Measurements from ENCODE around the gene TEDC1.
A peak's percentile ranks its signal among the peaks of the same experiment; 100 is the strongest.

Gene TEDC1

GRCh38 chr14:105492971-105493871 is 2.2 kb downstream of the TEDC1 start:
- no peaks in the 10 kb centered on the region for H3K27me3 Mint-ChIP-seq
- peaks cover 12% of the 10 kb centered on the region for H3K4me1 Mint-ChIP-seq (ENCODE audit: low read depth)
- H3K9me3 Mint-ChIP-seq (ENCODE audit: low read depth), result no peaks in the 10 kb centered on the region
- no peak overlapping the region for H3K27ac Mint-ChIP-seq
- no peaks in the 10 kb centered on the region for H3K36me3 Mint-ChIP-seq
- peak overlapping the region; percentile 27 for H3K4me3 Mint-ChIP-seq

DNA sequence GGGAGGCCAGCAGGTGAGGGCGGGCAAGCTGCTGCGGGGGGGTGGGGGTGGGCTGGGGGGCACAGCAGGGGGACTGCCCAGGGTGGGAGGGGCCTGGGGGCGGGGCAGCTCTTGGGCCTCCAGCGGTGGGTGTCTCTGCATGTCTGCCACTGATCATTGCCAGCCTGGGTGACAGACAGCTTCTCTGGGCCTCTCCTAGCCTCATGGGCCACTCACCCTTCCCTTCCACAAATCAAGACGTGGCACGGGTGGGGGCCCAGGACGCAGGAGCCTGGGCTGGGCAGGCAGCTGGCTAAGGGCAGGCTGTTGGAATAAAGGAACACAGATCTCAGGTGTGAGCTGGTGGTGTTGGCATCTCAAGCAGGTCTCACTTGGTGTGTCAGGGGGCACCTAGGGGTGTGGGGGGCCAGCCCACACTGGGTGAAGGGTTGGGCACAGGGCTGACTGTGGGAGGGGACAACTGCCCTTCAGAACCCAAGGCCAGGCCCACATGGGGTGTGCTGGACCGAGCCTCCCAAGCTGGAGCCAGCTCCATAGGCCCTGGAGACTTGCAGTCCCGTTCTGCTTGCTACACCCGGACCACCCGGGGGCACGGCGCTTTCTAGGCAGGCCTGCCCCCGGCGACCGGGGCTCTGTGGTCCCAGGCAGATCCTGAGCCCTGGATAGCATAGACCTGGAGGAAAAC is 3.0 kb downstream of the TEDC1 start:
- Mint-ChIP-seq H3K36me3 (no peaks in the 10 kb centered on the region), H3K4me3 (no peak overlapping the region), H3K27ac (no peak overlapping the region), H3K9me3 (ENCODE audit: low read depth) (no peaks in the 10 kb centered on the region), H3K27me3 (no peaks in the 10 kb centered on the region), H3K4me1 (ENCODE audit: low read depth) (peaks cover 10% of the 10 kb centered on the region)

- no peak overlapping the region for H3K4me3 Mint-ChIP-seq
- H3K27ac Mint-ChIP-seq, result no peak overlapping the region
Observed at GRCh38 chr14:105494606-105494929, 3.5 kb downstream of the TEDC1 start.

GRCh38 chr14:105495101-105495989 is 4.3 kb downstream of the TEDC1 start:
- no peaks in the 10 kb centered on the region for H3K9me3 Mint-ChIP-seq (ENCODE audit: low read depth)
- no peak overlapping the region for H3K27ac Mint-ChIP-seq
- no peaks in the 10 kb centered on the region for H3K27me3 Mint-ChIP-seq
- H3K4me1 Mint-ChIP-seq (ENCODE audit: low read depth), result peaks cover 3% of the 10 kb centered on the region
- no peaks in the 10 kb centered on the region for H3K36me3 Mint-ChIP-seq
- H3K4me3 Mint-ChIP-seq, result no peak overlapping the region

More at GRCh38 chr14:105494606-105494929, 3.5 kb downstream of the TEDC1 start:
- Mint-ChIP-seq H3K9me3 (ENCODE audit: low read depth) (no peaks in the 10 kb centered on the region), H3K36me3 (no peaks in the 10 kb centered on the region), H3K4me1 (ENCODE audit: low read depth) (peaks cover 4% of the 10 kb centered on the region), H3K27me3 (no peaks in the 10 kb centered on the region)

GRCh38 chr14:105495990-105496830 is 5.2 kb downstream of the TEDC1 start:
- H3K9me3 Mint-ChIP-seq (ENCODE audit: low read depth), result no peaks in the 10 kb centered on the region
- H3K4me1 Mint-ChIP-seq (ENCODE audit: low read depth), result peaks cover 3% of the 10 kb centered on the region
- H3K36me3 Mint-ChIP-seq, result no peaks in the 10 kb centered on the region
- H3K4me3 Mint-ChIP-seq, result no peak overlapping the region
- no peak overlapping the region for H3K27ac Mint-ChIP-seq
- no peaks in the 10 kb centered on the region for H3K27me3 Mint-ChIP-seq

- Mint-ChIP-seq H3K9me3 (ENCODE audit: low read depth) (no peaks in the 10 kb centered on the region), H3K27me3 (no peaks in the 10 kb centered on the region), H3K4me1 (ENCODE audit: low read depth) (no peaks in the 10 kb centered on the region), H3K36me3 (no peaks in the 10 kb centered on the region), H3K4me3 (no peak overlapping the region), H3K27ac (no peak overlapping the region)
Observed at GRCh38 chr14:105496831-105497591, 6.0 kb downstream of the TEDC1 start.

- Mint-ChIP-seq H3K27me3 (no peaks in the 10 kb centered on the region), H3K27ac (no peak overlapping the region), H3K36me3 (no peaks in the 10 kb centered on the region), H3K4me3 (no peak overlapping the region), H3K4me1 (ENCODE audit: low read depth) (no peaks in the 10 kb centered on the region), H3K9me3 (ENCODE audit: low read depth) (no peaks in the 10 kb centered on the region)
Observed at GRCh38 chr14:105497671-105498429, 6.8 kb downstream of the TEDC1 start.

GRCh38 chr14:105498430-105499255 is 7.6 kb downstream of the TEDC1 start:
- Mint-ChIP-seq H3K9me3 (ENCODE audit: low read depth) (no peaks in the 10 kb centered on the region), H3K4me3 (no peak overlapping the region), H3K27me3 (no peaks in the 10 kb centered on the region), H3K36me3 (no peaks in the 10 kb centered on the region), H3K27ac (no peak overlapping the region), H3K4me1 (ENCODE audit: low read depth) (no peaks in the 10 kb centered on the region)

GRCh38 chr14:105499256-105500035 is 8.4 kb downstream of the TEDC1 start:
- H3K4me1 Mint-ChIP-seq (ENCODE audit: low read depth), result no peaks in the 10 kb centered on the region
- H3K27ac Mint-ChIP-seq, result no peak overlapping the region
- H3K4me3 Mint-ChIP-seq, result no peak overlapping the region
- H3K36me3 Mint-ChIP-seq, result no peaks in the 10 kb centered on the region
- H3K9me3 Mint-ChIP-seq (ENCODE audit: low read depth), result no peaks in the 10 kb centered on the region
- no peaks in the 10 kb centered on the region for H3K27me3 Mint-ChIP-seq

GRCh38 chr14:105500036-105500725 is 9.1 kb downstream of the TEDC1 start:
- Mint-ChIP-seq H3K27me3 (no peaks in the 10 kb centered on the region), H3K9me3 (ENCODE audit: low read depth) (no peaks in the 10 kb centered on the region), H3K4me3 (no peak overlapping the region), H3K4me1 (ENCODE audit: low read depth) (no peaks in the 10 kb centered on the region), H3K27ac (no peak overlapping the region), H3K36me3 (no peaks in the 10 kb centered on the region)

DNA sequence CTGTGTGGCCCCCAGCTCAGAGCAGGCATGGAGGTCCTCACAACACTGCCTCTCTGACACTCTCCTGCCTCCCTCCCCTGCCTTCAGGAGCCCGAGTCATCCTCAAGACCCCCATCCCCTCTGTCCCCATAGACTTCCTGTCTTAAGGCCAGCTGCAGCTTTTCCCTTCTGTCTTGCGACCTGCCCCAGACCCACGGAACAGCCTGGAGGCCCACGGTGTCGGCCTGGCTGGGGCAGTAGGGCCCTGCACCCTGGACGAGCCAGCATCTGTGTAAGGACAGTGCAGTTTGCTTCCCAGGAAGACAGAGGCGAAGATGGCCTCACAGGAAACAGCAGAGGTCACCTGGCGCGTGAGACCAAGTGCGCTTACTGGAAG is 9.7 kb downstream of the TEDC1 start:
- no peak overlapping the region for H3K27ac Mint-ChIP-seq
- no peak overlapping the region for H3K4me3 Mint-ChIP-seq

More for the DNA sequence above, 9.7 kb downstream of the TEDC1 start:
- no peaks in the 10 kb centered on the region for H3K27me3 Mint-ChIP-seq
- H3K4me1 Mint-ChIP-seq (ENCODE audit: low read depth), result no peaks in the 10 kb centered on the region
- no peaks in the 10 kb centered on the region for H3K9me3 Mint-ChIP-seq (ENCODE audit: low read depth)
- no peaks in the 10 kb centered on the region for H3K36me3 Mint-ChIP-seq

All from activated naive CD8-positive, alpha-beta T cell (primary cell).